Fibroblast of lung (primary cell): ENCODE measurements around the gene NRP1. TPM values are rescaled to one million over a fixed set of nuclear protein-coding genes. Genes with fewer than 3 reads are reported as not detected.
A peak's percentile ranks its signal among the peaks of the same experiment; 100 is the strongest.

Experiments
- DNase-seq, 2 donors: peaks; one replicate each; pipeline versions ENCODE4 v3.0.0 to v3.0.0-alpha.2; 2010; ENCODE audit warnings: low read depth in 2 of 2
- H2AFZ ChIP-seq: 2 replicates; pipeline ENCODE4 v1.5.1; 2012; ENCODE audit warnings: low read length, control low read depth, inconsistent platforms
- H3K27ac ChIP-seq: 2 replicates; pipeline ENCODE4 v1.5.1; 2011; ENCODE audit warnings: low read length, control low read depth; ENCODE audit not compliant: insufficient read depth
- H3K27me3 ChIP-seq: 2 replicates; pipeline ENCODE4 v1.5.1; 2011; ENCODE audit warnings: mild to moderate bottlenecking, low read length; ENCODE audit not compliant: control insufficient read depth, insufficient read depth
- H3K36me3 ChIP-seq: 2 replicates; pipeline ENCODE4 v1.5.1; 2011; ENCODE audit warnings: low read length; ENCODE audit not compliant: control insufficient read depth, insufficient read depth
- H3K4me1 ChIP-seq: 2 replicates; pipeline ENCODE4 v1.5.1; 2011; ENCODE audit warnings: low read length; ENCODE audit not compliant: control insufficient read depth, insufficient read depth; ENCODE audit errors: extremely low read depth
- H3K4me2 ChIP-seq: 2 replicates; pipeline ENCODE4 v1.5.1; 2011; ENCODE audit warnings: low read length, control low read depth; ENCODE audit not compliant: insufficient read depth; ENCODE audit errors: extremely low read depth
- H3K4me3 ChIP-seq, 4 experiments: fragments of 200-600 bp in 1 of 4; sonication (generic) in 1 of 4; replicated peaks in 1 of 4; 2 replicates each; pipeline ENCODE4 v1.5.1; 2011 to 2016; ENCODE audit warnings: low read length in 4 of 4, low read depth in 3 of 4, mild to moderate bottlenecking in 3 of 4, control low read depth in 2 of 4, inconsistent platforms in 1 of 4, mixed read lengths in 1 of 4; ENCODE audit not compliant: insufficient read depth in 1 of 4; ENCODE audit errors: control extremely low read depth in 1 of 4
- H3K79me2 ChIP-seq: 2 replicates; pipeline ENCODE4 v1.5.1; 2012; ENCODE audit warnings: mild to moderate bottlenecking, low read length, inconsistent platforms; ENCODE audit not compliant: control insufficient read depth, insufficient read depth
- H3K9ac ChIP-seq: 2 replicates; pipeline ENCODE4 v1.5.1; 2011; ENCODE audit warnings: mild to moderate bottlenecking, low read length, control low read depth; ENCODE audit not compliant: insufficient read depth
- H3K9me3 ChIP-seq: 2 replicates; pipeline ENCODE4 v1.5.1; 2012; ENCODE audit warnings: low read depth, low read length; ENCODE audit not compliant: control insufficient read depth, insufficient read depth
- H4K20me1 ChIP-seq: 2 replicates; pipeline ENCODE4 v1.5.1; 2011; ENCODE audit warnings: low read length; ENCODE audit not compliant: control insufficient read depth, insufficient read depth; ENCODE audit errors: extremely low read depth
- EZH2 ChIP-seq: IDR thresholded peaks from 2 replicates; pipeline ENCODE4 v1.5.1; 2012; ENCODE audit warnings: low read length, control low read depth, mild to moderate bottlenecking; ENCODE audit errors: missing control alignments
- polyA plus RNA-seq, 2 donors: library from polyadenylated mRNA; depleted of rRNA in 1 of 2; stranded (reverse) in 1 of 2; unstranded in 1 of 2; fragments of >200 nt; gene quantifications; 2 replicates each; pipeline ENCODE4 v1.2.1, GENCODE V29; 2011 to 2012; ENCODE audit warnings: missing spikeins in 1 of 2
- total RNA-seq: library from RNA; depleted of rRNA; stranded (reverse); fragments of >200 nt; gene quantifications from 2 replicates; pipeline ENCODE4 v1.2.1, GENCODE V29; 2014
- TF ChIP-seq, protein P1 (sequence below), 2 donors: IDR thresholded peaks in 1 of 2; conservative IDR thresholded peaks in 1 of 2; 1 replicate in 1 of 2; 2 replicates in 1 of 2; pipeline ENCODE4 v1.5.1; 2011 to 2012; ENCODE audit warnings: low read length in 2 of 2, control low read depth in 1 of 2, inconsistent platforms in 1 of 2, low read depth in 1 of 2, mild to moderate bottlenecking in 1 of 2

Gene NRP1
- total and polyA plus RNA-seq, 2 donors (not counting 1 experiment from before 2014, with no cell fraction given) = 187 to 373 TPM

DNA sequence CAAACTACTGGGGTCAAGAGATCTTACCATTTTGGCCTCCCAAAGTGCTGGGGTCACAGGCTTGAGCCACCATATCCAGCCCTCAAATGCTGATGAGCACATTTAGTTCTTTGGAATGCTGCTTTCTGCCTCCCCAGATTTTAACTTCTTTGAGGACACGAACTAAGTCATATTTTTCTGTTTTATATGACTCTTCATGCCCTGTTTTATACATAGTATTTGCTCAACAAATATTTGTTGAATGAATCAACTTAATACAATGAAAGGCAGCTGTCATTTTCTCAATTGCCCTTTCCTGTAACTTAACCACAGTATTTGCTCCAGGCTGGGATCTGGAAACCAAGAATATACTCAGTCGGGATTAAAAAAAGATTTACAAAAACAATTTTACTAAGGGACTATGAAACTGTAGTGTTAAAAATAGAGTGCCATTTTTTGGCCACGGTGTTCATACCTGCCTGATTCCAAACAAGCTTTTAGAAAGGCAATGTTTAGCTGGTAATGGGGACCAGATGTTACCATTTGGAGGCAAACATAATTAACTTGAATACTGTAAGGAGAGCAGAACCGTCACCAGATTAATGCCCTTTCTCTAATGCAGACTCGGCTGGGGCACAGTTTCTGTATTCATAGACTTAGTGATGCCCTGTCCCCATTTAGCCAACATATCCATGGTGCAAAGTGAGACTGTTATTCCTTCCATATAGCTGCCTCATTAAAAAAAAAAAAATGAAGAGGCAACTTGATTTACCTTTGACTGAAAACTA, 117.6 kb downstream of the NRP1 start:
- Histone ChIP-seq H3K27me3 (no peaks in the 10 kb centered on the region), H3K9me3 (no peaks in the 10 kb centered on the region), H3K4me2 (no peak overlapping the region), H3K36me3 (peaks cover 14% of the 10 kb centered on the region), H3K27ac (peak overlapping the region; percentile 11), H3K9ac (no peak overlapping the region), H3K79me2 (peaks cover 3% of the 10 kb centered on the region), H2AFZ (no peak overlapping the region), H3K4me3 (no peak overlapping the region), H3K4me1 (peaks cover 11% of the 10 kb centered on the region), H4K20me1 (no peaks in the 10 kb centered on the region)
- TF ChIP-seq EZH2 = no peak
- TF ChIP-seq, protein P1, sequence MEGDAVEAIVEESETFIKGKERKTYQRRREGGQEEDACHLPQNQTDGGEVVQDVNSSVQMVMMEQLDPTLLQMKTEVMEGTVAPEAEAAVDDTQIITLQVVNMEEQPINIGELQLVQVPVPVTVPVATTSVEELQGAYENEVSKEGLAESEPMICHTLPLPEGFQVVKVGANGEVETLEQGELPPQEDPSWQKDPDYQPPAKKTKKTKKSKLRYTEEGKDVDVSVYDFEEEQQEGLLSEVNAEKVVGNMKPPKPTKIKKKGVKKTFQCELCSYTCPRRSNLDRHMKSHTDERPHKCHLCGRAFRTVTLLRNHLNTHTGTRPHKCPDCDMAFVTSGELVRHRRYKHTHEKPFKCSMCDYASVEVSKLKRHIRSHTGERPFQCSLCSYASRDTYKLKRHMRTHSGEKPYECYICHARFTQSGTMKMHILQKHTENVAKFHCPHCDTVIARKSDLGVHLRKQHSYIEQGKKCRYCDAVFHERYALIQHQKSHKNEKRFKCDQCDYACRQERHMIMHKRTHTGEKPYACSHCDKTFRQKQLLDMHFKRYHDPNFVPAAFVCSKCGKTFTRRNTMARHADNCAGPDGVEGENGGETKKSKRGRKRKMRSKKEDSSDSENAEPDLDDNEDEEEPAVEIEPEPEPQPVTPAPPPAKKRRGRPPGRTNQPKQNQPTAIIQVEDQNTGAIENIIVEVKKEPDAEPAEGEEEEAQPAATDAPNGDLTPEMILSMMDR (conservative IDR thresholded peaks at IDR 0.05 in 1 of 2, IDR thresholded peaks at IDR 0.05 in 1 of 2; ENCODE audit: low read depth in 1 of 2, low read length in 2 of 2) = no peak
- DNase-seq = peak in 1 of 2 donors; percentile 60

DNA sequence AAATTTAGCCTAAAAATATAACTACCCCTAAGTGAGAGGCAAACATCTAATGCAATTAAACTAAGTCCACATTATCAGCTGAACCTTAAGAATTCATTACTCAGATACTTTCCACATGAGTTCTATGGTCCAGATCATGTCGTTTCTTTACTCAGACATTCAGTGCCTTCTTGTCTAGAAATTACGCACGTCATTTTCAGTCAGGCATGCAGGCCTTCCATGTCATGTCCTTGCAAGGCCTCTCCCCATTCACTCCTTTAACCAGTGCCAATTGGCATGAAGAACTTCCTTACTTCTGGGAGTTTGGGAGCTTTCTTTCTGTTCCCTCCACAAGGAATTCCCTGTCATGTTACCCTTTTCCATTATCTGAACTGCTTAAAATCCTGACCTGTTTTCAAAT, 118.8 kb downstream of the NRP1 start:
- peaks cover 5% of the 10 kb centered on the region for H3K79me2 ChIP-seq
- H3K9me3 ChIP-seq = no peaks in the 10 kb centered on the region
- H3K9ac ChIP-seq = no peak overlapping the region
- DNase-seq = peak in 1 of 2 donors; percentile 88
- H3K4me1 ChIP-seq = peaks cover 19% of the 10 kb centered on the region
- H3K27me3 ChIP-seq = no peaks in the 10 kb centered on the region
- no peak for TF ChIP-seq EZH2
- TF ChIP-seq, protein P1 (conservative IDR thresholded peaks at IDR 0.05 in 1 of 2, IDR thresholded peaks at IDR 0.05 in 1 of 2; ENCODE audit: low read depth in 1 of 2, low read length in 2 of 2) = no peak
- no peak overlapping the region for H3K4me2 ChIP-seq
- peak overlapping the region; percentile 20 for H3K27ac ChIP-seq
- no peaks in the 10 kb centered on the region for H4K20me1 ChIP-seq
- no peak overlapping the region for H3K4me3 ChIP-seq
- no peak overlapping the region for H2AFZ ChIP-seq
- peaks cover 12% of the 10 kb centered on the region for H3K36me3 ChIP-seq

DNA sequence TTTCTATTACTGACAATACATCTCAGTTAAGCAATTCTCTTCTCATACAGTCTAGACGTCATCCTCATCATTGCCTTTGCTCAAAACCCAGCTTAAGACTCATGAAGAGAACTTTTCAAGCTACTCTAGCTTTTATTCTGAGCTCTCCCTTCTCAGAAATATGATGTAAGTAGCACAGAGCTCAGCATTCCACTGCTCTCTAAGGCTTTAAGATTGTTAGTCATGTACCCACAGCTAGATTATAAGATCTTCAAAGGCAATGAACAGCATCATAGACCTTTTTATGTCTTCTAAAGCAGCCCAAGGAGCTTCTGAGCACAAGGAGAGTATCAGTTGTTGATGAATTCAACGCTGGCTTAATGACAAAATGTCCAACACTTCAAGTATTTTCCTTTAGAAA, 119.3 kb downstream of the NRP1 start:
- H2AFZ ChIP-seq = no peak overlapping the region
- H3K27me3 ChIP-seq = no peaks in the 10 kb centered on the region
- H3K9me3 ChIP-seq = no peaks in the 10 kb centered on the region
- peaks cover 12% of the 10 kb centered on the region for H3K36me3 ChIP-seq
- no peak overlapping the region for H3K27ac ChIP-seq
- peaks cover 19% of the 10 kb centered on the region for H3K4me1 ChIP-seq
- no peak for TF ChIP-seq EZH2
- TF ChIP-seq, protein P1 (conservative IDR thresholded peaks at IDR 0.05 in 1 of 2, IDR thresholded peaks at IDR 0.05 in 1 of 2; ENCODE audit: low read depth in 1 of 2, low read length in 2 of 2) = no peak
- no peak overlapping the region for H3K4me2 ChIP-seq
- H3K4me3 ChIP-seq = no peak overlapping the region
- peaks cover 5% of the 10 kb centered on the region for H3K79me2 ChIP-seq
- DNase-seq = peak in 1 of 2 donors; percentile 89
- H3K9ac ChIP-seq = no peak overlapping the region
- H4K20me1 ChIP-seq = no peaks in the 10 kb centered on the region
